Nephron progenitor cell (in vitro differentiated cells): ENCODE data around the gene RORB.

Experiments
- DNase-seq: peaks from one replicate; pipeline ENCODE4 v3.0.0; 2021
- H3K27ac Mint-ChIP-seq: 2 replicates; pipeline ENCODE4 v1.8.0; 2021; ENCODE audit warnings: mild to moderate bottlenecking, moderate library complexity, mixed read lengths
- H3K27me3 Mint-ChIP-seq: 2 replicates; pipeline ENCODE4 v1.8.0; 2021; ENCODE audit warnings: mild to moderate bottlenecking, low read depth, mixed read lengths; ENCODE audit not compliant: poor library complexity
- H3K36me3 Mint-ChIP-seq: 2 replicates; pipeline ENCODE4 v1.8.0; 2021; ENCODE audit warnings: low read depth, mixed read lengths
- H3K4me1 Mint-ChIP-seq: 2 replicates; pipeline ENCODE4 v1.8.0; 2021; ENCODE audit warnings: mixed read lengths
- H3K4me3 Mint-ChIP-seq: 2 replicates; pipeline ENCODE4 v1.8.0; 2021; ENCODE audit warnings: mild to moderate bottlenecking, moderate library complexity, mixed read lengths
- H3K9me3 Mint-ChIP-seq: 2 replicates; pipeline ENCODE4 v1.8.0; 2021; ENCODE audit warnings: mild to moderate bottlenecking, moderate library complexity, mixed read lengths
- CTCF ChIP-seq: fragments of 200-600 bp; sonication (generic); IDR thresholded peaks from 2 replicates; pipeline ENCODE4 v1.5.0; 2021; ENCODE audit warnings: antibody characterized with exemption

The RORB gene

GRCh38 chr9:74501570-74501969, 4.4 kb downstream of the RORB start:
- no peaks in the 10 kb centered on the region for H3K36me3 Mint-ChIP-seq
- H3K27ac Mint-ChIP-seq = no peak overlapping the region
- TF ChIP-seq CTCF = no peak
- peaks cover 54% of the 10 kb centered on the region for H3K27me3 Mint-ChIP-seq
- H3K4me1 Mint-ChIP-seq = peaks cover 41% of the 10 kb centered on the region
- H3K9me3 Mint-ChIP-seq = no peaks in the 10 kb centered on the region
- H3K4me3 Mint-ChIP-seq = no peak overlapping the region
- no peak for DNase-seq

- TF ChIP-seq CTCF = no peak
- H3K4me3 Mint-ChIP-seq = no peak overlapping the region
- H3K4me1 Mint-ChIP-seq = peaks cover 30% of the 10 kb centered on the region
- peaks cover 37% of the 10 kb centered on the region for H3K27me3 Mint-ChIP-seq
- no peaks in the 10 kb centered on the region for H3K36me3 Mint-ChIP-seq
- H3K9me3 Mint-ChIP-seq = no peaks in the 10 kb centered on the region
- no peak overlapping the region for H3K27ac Mint-ChIP-seq
- DNase-seq = no peak
These were observed 6.1 kb downstream of the RORB start for GRCh38 chr9:74503219-74503618.

GRCh38 chr9:74503666-74504065, 6.5 kb downstream of the RORB start:
- Mint-ChIP-seq H3K27me3 (peaks cover 33% of the 10 kb centered on the region), H3K9me3 (no peaks in the 10 kb centered on the region), H3K36me3 (no peaks in the 10 kb centered on the region)

GRCh38 chr9:74511333-74511732, 14.2 kb downstream of the RORB start:
- no peak for DNase-seq
- H3K4me3 Mint-ChIP-seq = no peak overlapping the region
- H3K9me3 Mint-ChIP-seq = no peaks in the 10 kb centered on the region
- no peak overlapping the region for H3K27ac Mint-ChIP-seq
- H3K36me3 Mint-ChIP-seq = no peaks in the 10 kb centered on the region
- no peaks in the 10 kb centered on the region for H3K4me1 Mint-ChIP-seq
- TF ChIP-seq CTCF = no peak
- no peaks in the 10 kb centered on the region for H3K27me3 Mint-ChIP-seq

More at GRCh38 chr9:74503666-74504065, 6.5 kb downstream of the RORB start:
- Mint-ChIP-seq H3K4me3 (no peak overlapping the region), H3K4me1 (peaks cover 29% of the 10 kb centered on the region), H3K27ac (no peak overlapping the region)
- no peak for DNase-seq
- no peak for TF ChIP-seq CTCF

GRCh38 chr9:74512416-74512815, 15.3 kb downstream of the RORB start:
- Mint-ChIP-seq H3K9me3 (no peaks in the 10 kb centered on the region), H3K27ac (no peak overlapping the region), H3K27me3 (no peaks in the 10 kb centered on the region), H3K4me3 (no peak overlapping the region), H3K4me1 (no peaks in the 10 kb centered on the region), H3K36me3 (no peaks in the 10 kb centered on the region)
- DNase-seq = no peak
- TF ChIP-seq CTCF = no peak

GRCh38 chr9:74513221-74513620, 16.1 kb downstream of the RORB start:
- no peak for TF ChIP-seq CTCF
- H3K4me3 Mint-ChIP-seq = no peak overlapping the region
- no peak for DNase-seq
- H3K27me3 Mint-ChIP-seq = no peaks in the 10 kb centered on the region
- no peaks in the 10 kb centered on the region for H3K36me3 Mint-ChIP-seq
- no peak overlapping the region for H3K27ac Mint-ChIP-seq
- H3K4me1 Mint-ChIP-seq = no peaks in the 10 kb centered on the region
- H3K9me3 Mint-ChIP-seq = no peaks in the 10 kb centered on the region
